Measurements from ENCODE around the gene PTPRN2. TPM values are rescaled to one million over a fixed set of nuclear protein-coding genes. Genes with fewer than 3 reads are reported as not detected.

The PTPRN2 gene
- polyA plus RNA-seq, 1 experiment, result 0.02 TPM

DNA sequence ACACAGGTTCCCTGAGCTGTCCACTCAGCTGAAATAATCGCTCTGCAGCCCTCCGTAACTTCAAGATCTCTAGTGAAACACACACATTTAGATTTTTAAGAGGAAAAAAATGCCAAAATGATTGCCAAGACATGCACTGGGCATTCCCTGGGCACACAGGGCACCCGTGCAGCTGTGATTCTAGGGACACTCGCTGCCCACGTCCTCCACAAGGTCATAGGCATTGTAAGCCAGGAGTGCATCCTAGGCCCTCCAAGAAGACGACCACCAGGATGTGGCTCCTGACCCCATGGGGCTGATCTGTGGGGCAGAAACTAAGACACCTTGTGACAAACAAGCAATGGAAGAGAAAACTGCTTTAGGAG, 563.3 kb downstream of the PTPRN2 start:
- POLR2A ChIA-PET, result no interaction called here
- TF ChIP-seq CTCF (IDR thresholded peaks at IDR 0.05; ENCODE audit: low read depth, low read length), result no peak
- CTCF ChIA-PET, result no interaction called here

DNA sequence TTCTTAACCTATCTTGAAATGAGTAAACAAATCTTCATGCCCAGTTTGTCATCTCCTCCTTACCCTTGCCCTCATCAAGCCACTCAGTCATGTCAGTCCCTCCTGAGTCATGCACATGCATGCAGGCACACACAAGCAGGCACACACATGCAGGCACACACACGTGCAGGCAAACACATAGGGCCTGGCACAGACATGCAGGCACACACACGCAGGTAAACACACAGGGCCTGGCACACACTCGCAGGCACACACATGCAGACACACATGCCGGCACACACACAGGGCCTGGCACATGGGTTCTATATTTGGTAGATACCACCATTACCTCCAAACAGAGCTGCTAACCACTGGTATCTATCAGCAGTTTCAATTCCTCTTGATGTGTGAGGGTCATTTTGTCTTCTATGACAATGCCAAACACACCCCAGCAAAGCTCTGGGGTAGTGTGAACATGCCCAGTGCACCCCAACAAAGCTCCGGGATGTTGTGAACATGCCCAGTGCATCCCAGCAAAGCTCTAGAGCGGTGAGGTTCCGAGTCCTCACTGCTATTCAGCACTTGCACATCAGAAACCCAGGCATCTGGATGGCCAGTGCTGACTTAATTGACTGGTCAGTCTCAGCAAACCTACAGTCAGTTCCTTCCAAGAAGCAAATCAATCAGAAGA, 563.8 kb downstream of the PTPRN2 start:
- ChIA-PET POLR2A (no interaction called here), CTCF (no interaction called here)
- H3K27me3 ChIP-seq (ENCODE audit: control insufficient read depth, insufficient read depth, low read length), result no peaks in the 10 kb centered on the region
- H3K9me3 ChIP-seq (ENCODE audit: control insufficient read depth, insufficient read depth, low read length), result peaks cover 95% of the 10 kb centered on the region
- DNase-seq (ENCODE audit: low read depth, low spot score), result no peak
- H3K27ac ChIP-seq (ENCODE audit: low read depth, low read length), result no peak overlapping the region
- TF ChIP-seq CTCF (IDR thresholded peaks at IDR 0.05; ENCODE audit: low read depth, low read length), result no peak
- no peak overlapping the region for H3K4me3 ChIP-seq (ENCODE audit: low read depth, low read length)

More for the DNA sequence above, 563.3 kb downstream of the PTPRN2 start:
- peaks cover 94% of the 10 kb centered on the region for H3K9me3 ChIP-seq (ENCODE audit: control insufficient read depth, insufficient read depth, low read length)
- H3K27ac ChIP-seq (ENCODE audit: low read depth, low read length), result no peak overlapping the region
- no peaks in the 10 kb centered on the region for H3K27me3 ChIP-seq (ENCODE audit: control insufficient read depth, insufficient read depth, low read length)
- DNase-seq (ENCODE audit: low read depth, low spot score), result no peak
- no peak overlapping the region for H3K4me3 ChIP-seq (ENCODE audit: low read depth, low read length)

- Histone ChIP-seq H3K4me3 (ENCODE audit: low read depth, low read length) (no peak overlapping the region), H3K27me3 (ENCODE audit: control insufficient read depth, insufficient read depth, low read length) (no peaks in the 10 kb centered on the region), H3K9me3 (ENCODE audit: control insufficient read depth, insufficient read depth, low read length) (peaks cover 90% of the 10 kb centered on the region), H3K27ac (ENCODE audit: low read depth, low read length) (no peak overlapping the region)
- TF ChIP-seq CTCF (IDR thresholded peaks at IDR 0.05; ENCODE audit: low read depth, low read length), result no peak
- no peak for DNase-seq (ENCODE audit: low read depth, low spot score)
- ChIA-PET CTCF (no interaction called here), POLR2A (no interaction called here)
Measured at GRCh38 chr7:158023157-158023556, 564.5 kb downstream of the PTPRN2 start.

- no peaks in the 10 kb centered on the region for H3K27me3 ChIP-seq (ENCODE audit: control insufficient read depth, insufficient read depth, low read length)
- H3K4me3 ChIP-seq (ENCODE audit: low read depth, low read length), result no peak overlapping the region
- no peak for DNase-seq (ENCODE audit: low read depth, low spot score)
- no peak overlapping the region for H3K27ac ChIP-seq (ENCODE audit: low read depth, low read length)
- no peak for TF ChIP-seq CTCF (IDR thresholded peaks at IDR 0.05; ENCODE audit: low read depth, low read length)
- CTCF ChIA-PET, result no interaction called here
- peaks cover 90% of the 10 kb centered on the region for H3K9me3 ChIP-seq (ENCODE audit: control insufficient read depth, insufficient read depth, low read length)
- POLR2A ChIA-PET, result no interaction called here
Measured at GRCh38 chr7:158022601-158023000, 565.0 kb downstream of the PTPRN2 start.

DNA sequence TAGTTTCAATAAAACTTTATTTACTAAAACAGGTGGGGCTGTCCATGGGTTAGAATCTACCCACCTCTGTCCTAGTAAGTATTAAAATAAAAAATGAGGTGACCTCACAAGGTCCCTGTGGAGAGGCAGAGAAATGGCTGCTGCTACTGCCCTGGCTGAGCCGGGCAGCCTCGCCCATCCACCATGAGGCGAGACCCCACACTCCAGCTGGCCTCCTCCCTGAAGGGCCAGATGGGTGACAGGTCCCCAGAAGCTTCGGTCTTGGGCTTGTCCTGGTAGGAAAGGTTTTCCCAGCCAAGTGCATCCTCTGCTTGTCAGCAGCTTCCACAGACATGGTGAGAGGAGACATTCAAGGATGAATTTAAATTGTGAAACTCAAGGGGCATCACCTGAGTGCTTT, 565.8 kb downstream of the PTPRN2 start:
- TF ChIP-seq CTCF (IDR thresholded peaks at IDR 0.05; ENCODE audit: low read depth, low read length), result no peak
- no peak overlapping the region for H3K27ac ChIP-seq (ENCODE audit: low read depth, low read length)
- peaks cover 90% of the 10 kb centered on the region for H3K9me3 ChIP-seq (ENCODE audit: control insufficient read depth, insufficient read depth, low read length)
- ChIA-PET CTCF (no interaction called here), POLR2A (no interaction called here)
- no peaks in the 10 kb centered on the region for H3K27me3 ChIP-seq (ENCODE audit: control insufficient read depth, insufficient read depth, low read length)
- no peak overlapping the region for H3K4me3 ChIP-seq (ENCODE audit: low read depth, low read length)
- no peak for DNase-seq (ENCODE audit: low read depth, low spot score)
